GM23338 (cell line): ENCODE measurements around the gene CHPF. TPM values are rescaled to one million over a fixed set of nuclear protein-coding genes. Genes with fewer than 3 reads are reported as not detected.

Experiments
- ATAC-seq: fragments of 200-7000 bp; cut with Tn5 transposase; 3 replicates; pipeline ENCODE4 v1.9.1; 2020
- DNase-seq: peaks from one replicate; pipeline ENCODE4 v3.0.0-alpha.2; 2015; ENCODE audit warnings: low spot score
- H2AFZ ChIP-seq: fragments of 200-600 bp; sonication (generic); 2 replicates; pipeline ENCODE4 v1.8.0; 2016; ENCODE audit warnings: antibody characterized with exemption, mild to moderate bottlenecking, moderate library complexity
- H3F3A ChIP-seq: fragments of 200-600 bp; sonication (generic); replicated peaks from 2 replicates; pipeline ENCODE4 v1.8.0; 2017; ENCODE audit warnings: antibody characterized with exemption, mixed run types, low read depth
- H3K27ac ChIP-seq: fragments of 200-600 bp; sonication (generic); 2 replicates; pipeline ENCODE4 v1.6.1; 2016; ENCODE audit warnings: low read depth
- H3K27me3 ChIP-seq: fragments of 200-600 bp; sonication (generic); 2 replicates; pipeline ENCODE4 v1.8.0; 2016; ENCODE audit warnings: mild to moderate bottlenecking, mixed run types, moderate library complexity; ENCODE audit not compliant: insufficient read depth
- H3K36me3 ChIP-seq: fragments of 200-600 bp; sonication (generic); 2 replicates; pipeline ENCODE4 v1.8.0; 2016; ENCODE audit warnings: mild to moderate bottlenecking; ENCODE audit not compliant: insufficient read depth
- H3K4me1 ChIP-seq: fragments of 200-600 bp; sonication (generic); 2 replicates; pipeline ENCODE4 v1.8.0; 2016; ENCODE audit warnings: mild to moderate bottlenecking, moderate library complexity; ENCODE audit not compliant: insufficient read depth
- H3K4me2 ChIP-seq: fragments of 200-600 bp; sonication (generic); 2 replicates; pipeline ENCODE4 v1.7.1; 2017; ENCODE audit warnings: mixed run types
- H3K4me3 ChIP-seq: fragments of 200-600 bp; sonication (generic); 2 replicates; pipeline ENCODE4 v1.6.1; 2016; ENCODE audit warnings: mixed run types
- H3K79me2 ChIP-seq: fragments of 200-600 bp; sonication (generic); replicated peaks from 2 replicates; pipeline ENCODE4 v1.8.0; 2017; ENCODE audit warnings: mild to moderate bottlenecking; ENCODE audit not compliant: insufficient read depth
- H3K9me2 ChIP-seq: fragments of 200-600 bp; sonication (generic); 2 replicates; pipeline ENCODE4 v1.8.0; 2017; ENCODE audit not compliant: insufficient read depth
- H4K20me1 ChIP-seq: fragments of 200-600 bp; sonication (generic); replicated peaks from 2 replicates; pipeline ENCODE4 v1.8.0; 2017; ENCODE audit warnings: mild to moderate bottlenecking; ENCODE audit not compliant: insufficient read depth
- H3K27ac Mint-ChIP-seq: 2 replicates; pipeline ENCODE4 v1.8.0; 2020; ENCODE audit warnings: inconsistent platforms, mild to moderate bottlenecking, moderate library complexity, mixed read lengths
- H3K27me3 Mint-ChIP-seq: 3 replicates; pipeline ENCODE4 v1.8.0; 2022; ENCODE audit warnings: low read depth, mild to moderate bottlenecking, moderate library complexity, mixed read lengths, inconsistent platforms; ENCODE audit not compliant: insufficient read depth, poor library complexity
- H3K36me3 Mint-ChIP-seq: 3 replicates; pipeline ENCODE4 v1.8.0; 2021; ENCODE audit warnings: low read depth, mild to moderate bottlenecking, inconsistent platforms, moderate library complexity, mixed read lengths
- H3K4me1 Mint-ChIP-seq: 3 replicates; pipeline ENCODE4 v1.8.0; 2020; ENCODE audit warnings: mild to moderate bottlenecking, inconsistent platforms, mixed read lengths
- H3K4me3 Mint-ChIP-seq: 3 replicates; pipeline ENCODE4 v1.8.0; 2021; ENCODE audit warnings: moderate library complexity, mild to moderate bottlenecking, inconsistent platforms, mixed read lengths
- H3K9me3 Mint-ChIP-seq: 3 replicates; pipeline ENCODE4 v1.8.0; 2020; ENCODE audit warnings: moderate library complexity, mild to moderate bottlenecking, inconsistent platforms, mixed read lengths
- CREB1 ChIP-seq: fragments of 250-450 bp; sonication (Bioruptor Pico); IDR thresholded peaks from 2 replicates; pipeline ENCODE4 v1.5.0; 2020; ENCODE audit warnings: low read depth, mild to moderate bottlenecking, moderate library complexity
- CTCF ChIP-seq, 2 experiments: fragments of 200-600 bp in 1 of 2; sonication (generic) in 1 of 2; conservative IDR thresholded peaks; 2 replicates each; pipeline versions ENCODE4 v1.5.1 to v1.6.1; 2016 to 2017; ENCODE audit warnings: antibody characterized with exemption in 2 of 2, low read depth in 2 of 2, mild to moderate bottlenecking in 2 of 2, moderate library complexity in 1 of 2
- ETS1 ChIP-seq: IDR thresholded peaks from 2 replicates; pipeline ENCODE4 v1.6.1; 2016; ENCODE audit warnings: antibody characterized with exemption
- EZH2 ChIP-seq: fragments of 200-600 bp; sonication (generic); IDR thresholded peaks from one replicate; pipeline ENCODE4 v1.8.0; 2017; ENCODE audit warnings: antibody characterized with exemption, mild to moderate bottlenecking, low read depth; ENCODE audit not compliant: unreplicated experiment
- EZH2phosphoT487 ChIP-seq: fragments of 200-600 bp; sonication (generic); IDR thresholded peaks from one replicate; pipeline ENCODE4 v1.8.1; 2018; ENCODE audit warnings: antibody characterized with exemption; ENCODE audit not compliant: unreplicated experiment
- JUNB ChIP-seq: IDR thresholded peaks from one replicate; pipeline ENCODE4 v1.6.1; 2016; ENCODE audit warnings: antibody characterized with exemption; ENCODE audit not compliant: unreplicated experiment
- POLR2AphosphoS5 ChIP-seq: IDR thresholded peaks from 2 replicates; pipeline ENCODE4 v1.6.1; 2016; ENCODE audit warnings: antibody characterized with exemption, low read depth
- REST ChIP-seq: IDR thresholded peaks from one replicate; pipeline ENCODE4 v1.6.1; 2018; ENCODE audit warnings: antibody characterized with exemption; ENCODE audit not compliant: unreplicated experiment
- ZNF114 ChIP-seq: fragments of 250-450 bp; sonication (Bioruptor Pico); IDR thresholded peaks from 2 replicates; pipeline ENCODE4 v1.5.0; 2020; ENCODE audit warnings: mild to moderate bottlenecking, moderate library complexity
- ZNF462 ChIP-seq: fragments of 250-450 bp; sonication (Bioruptor Pico); IDR thresholded peaks from 2 replicates; pipeline ENCODE4 v1.5.0; 2020; ENCODE audit warnings: mild to moderate bottlenecking, moderate library complexity
- polyA plus RNA-seq: library from polyadenylated mRNA; unstranded; fragments of >200 nt; fragmentation: Nextera tagmentation; extraction: Ambion mirVana; gene quantifications from 2 replicates; pipeline ENCODE4 v1.2.1, GENCODE V29; 2016
- total RNA-seq: library from RNA; depleted of rRNA; stranded (reverse); fragments of >200 nt; shearing (Covaris generic); gene quantifications from 2 replicates; pipeline ENCODE4 v1.2.3, GENCODE V29; 2014

Gene CHPF
- total and polyA plus RNA-seq, 2 experiments from 2014 or later = 36.5 to 252 TPM

- Histone ChIP-seq H3K9me2 (no peaks in the 10 kb centered on the region), H3K4me1 (peaks cover 12% of the 10 kb centered on the region), H3K79me2 (no peaks in the 10 kb centered on the region), H3K36me3 (no peaks in the 10 kb centered on the region), H3K4me2 (no peak overlapping the region), H3K27me3 (peaks cover 8% of the 10 kb centered on the region; the same call in 1 of the 2 replicates), H3K4me3 (no peak overlapping the region), H4K20me1 (no peaks in the 10 kb centered on the region), H3K27ac (no peak overlapping the region), H3F3A (peaks cover 4% of the 10 kb centered on the region), H2AFZ (no peak overlapping the region)
- ATAC-seq (no peak), DNase-seq (no peak)
- Mint-ChIP-seq H3K27me3 (peaks cover 3% of the 10 kb centered on the region), H3K27ac (no peak overlapping the region), H3K9me3 (no peaks in the 10 kb centered on the region; the same call in 2 of the 3 replicates), H3K4me3 (no peak overlapping the region), H3K4me1 (peaks cover 9% of the 10 kb centered on the region), H3K36me3 (no peaks in the 10 kb centered on the region)
- no peak for TF ChIP-seq EZH2
- TF ChIP-seq JUNB = no peak
- no peak for TF ChIP-seq ETS1
- no peak for TF ChIP-seq EZH2phosphoT487
- TF ChIP-seq REST = no peak
- TF ChIP-seq CTCF (conservative IDR thresholded peaks at IDR 0.05; ENCODE audit: low read depth in 2 of 2) = no peak
- TF ChIP-seq ZNF114 (CRISPR knock-in tag) = no peak
- no peak for TF ChIP-seq POLR2AphosphoS5
- no peak for TF ChIP-seq CREB1 (CRISPR knock-in tag)
These were observed 47.5 kb upstream of the CHPF start for GRCh38 chr2:219591091-219591490.

GRCh38 chr2:219581346-219581745, 37.7 kb upstream of the CHPF start:
- H3K9me2 ChIP-seq = no peaks in the 10 kb centered on the region
- H3K36me3 ChIP-seq = no peaks in the 10 kb centered on the region
- no peaks in the 10 kb centered on the region for H4K20me1 ChIP-seq
- peaks cover 8% of the 10 kb centered on the region; the same call in 1 of the 2 replicates for H3K27me3 ChIP-seq
- no peak overlapping the region for H3K4me2 ChIP-seq
- H3K27me3 Mint-ChIP-seq = peaks cover 11% of the 10 kb centered on the region
- H3K9me3 Mint-ChIP-seq = no peaks in the 10 kb centered on the region
- DNase-seq (no peak), ATAC-seq (no peak)
- no peaks in the 10 kb centered on the region for H3K79me2 ChIP-seq
- no peak overlapping the region for H2AFZ ChIP-seq
- H3K36me3 Mint-ChIP-seq = no peaks in the 10 kb centered on the region; the same call in 2 of the 3 replicates
- peaks cover 23% of the 10 kb centered on the region for H3K4me1 ChIP-seq
- 0 out of 2 replicates have a peak, but pooled peaks cover 4% of the 10 kb centered on the region for H3F3A ChIP-seq
- no peak overlapping the region for H3K4me3 ChIP-seq
- H3K27ac ChIP-seq = no peak overlapping the region
- H3K4me3 Mint-ChIP-seq = no peak overlapping the region
- H3K27ac Mint-ChIP-seq = no peak overlapping the region
- peaks cover 26% of the 10 kb centered on the region for H3K4me1 Mint-ChIP-seq
- TF ChIP-seq ZNF462 (CRISPR knock-in tag) (no peak), POLR2AphosphoS5 (no peak)
